GM18526 (cell line): ENCODE measurements around the gene ZBTB7A.

ENCODE experiments used
- POLR2A ChIP-seq: IDR thresholded peaks from 3 replicates; pipeline ENCODE4 v1.6.1; 2011; ENCODE audit not compliant: insufficient read length; ENCODE audit errors: extremely low read depth

Gene ZBTB7A

GRCh38 chr19:4098493-4098892, 31.8 kb upstream of the ZBTB7A start:
- no peak for TF ChIP-seq POLR2A

GRCh38 chr19:4097501-4097900, 30.8 kb upstream of the ZBTB7A start:
- TF ChIP-seq POLR2A = no peak

GRCh38 chr19:4096049-4096892, 29.6 kb upstream of the ZBTB7A start:
- no peak for TF ChIP-seq POLR2A

- TF ChIP-seq POLR2A = no peak
These were observed 28.8 kb upstream of the ZBTB7A start for GRCh38 chr19:4095488-4095844.

GRCh38 chr19:4094761-4095487, 28.2 kb upstream of the ZBTB7A start:
- TF ChIP-seq POLR2A = no peak

- TF ChIP-seq POLR2A = no peak
These were observed 27.6 kb upstream of the ZBTB7A start for GRCh38 chr19:4094291-4094690.

- TF ChIP-seq POLR2A = no peak
These were observed 27.0 kb upstream of the ZBTB7A start for GRCh38 chr19:4093643-4094175.

GRCh38 chr19:4090356-4091220, 23.9 kb upstream of the ZBTB7A start:
- TF ChIP-seq POLR2A = no peak

GRCh38 chr19:4089946-4090345, 23.2 kb upstream of the ZBTB7A start:
- TF ChIP-seq POLR2A = no peak

GRCh38 chr19:4089400-4089908, 22.8 kb upstream of the ZBTB7A start:
- TF ChIP-seq POLR2A = no peak

- no peak for TF ChIP-seq POLR2A
These were observed 22.3 kb upstream of the ZBTB7A start for GRCh38 chr19:4088975-4089374.

GRCh38 chr19:4087787-4088679, 21.3 kb upstream of the ZBTB7A start:
- TF ChIP-seq POLR2A = no peak

GRCh38 chr19:4086411-4086867, 19.7 kb upstream of the ZBTB7A start:
- no peak for TF ChIP-seq POLR2A

GRCh38 chr19:4084547-4084877, 17.8 kb upstream of the ZBTB7A start:
- no peak for TF ChIP-seq POLR2A
